GM12801 (cell line): Measurements from ENCODE around the gene NAV2.

Experiments
- CTCF ChIP-seq: IDR thresholded peaks from one replicate; pipeline ENCODE4 v1.5.1; 2011; ENCODE audit warnings: control low read depth; ENCODE audit not compliant: insufficient read length; ENCODE audit errors: extremely low read depth

The NAV2 gene

GRCh38 chr11:19905280-19905853 is 192.7 kb downstream of the NAV2 start:
- TF ChIP-seq CTCF, result no peak

DNA sequence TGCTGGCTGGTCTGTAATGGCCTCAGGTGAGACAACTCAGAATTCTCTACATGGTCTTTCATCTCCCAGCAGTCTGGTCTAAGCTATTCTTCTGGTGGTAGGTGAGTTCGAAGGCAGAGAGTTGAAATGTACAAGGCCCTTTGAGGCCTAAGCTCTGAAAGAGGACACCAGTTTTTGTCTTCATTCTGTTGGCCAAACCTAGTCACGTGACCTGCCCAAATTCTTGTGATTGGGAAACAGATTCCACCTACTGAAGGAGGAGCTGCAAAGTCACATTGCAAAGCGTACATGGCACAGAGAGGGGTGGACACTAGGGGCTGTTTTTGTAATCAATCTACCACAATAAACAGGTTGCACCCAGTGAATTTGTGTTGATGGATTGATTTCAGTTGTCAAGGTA is 193.5 kb downstream of the NAV2 start:
- no peak for TF ChIP-seq CTCF

DNA sequence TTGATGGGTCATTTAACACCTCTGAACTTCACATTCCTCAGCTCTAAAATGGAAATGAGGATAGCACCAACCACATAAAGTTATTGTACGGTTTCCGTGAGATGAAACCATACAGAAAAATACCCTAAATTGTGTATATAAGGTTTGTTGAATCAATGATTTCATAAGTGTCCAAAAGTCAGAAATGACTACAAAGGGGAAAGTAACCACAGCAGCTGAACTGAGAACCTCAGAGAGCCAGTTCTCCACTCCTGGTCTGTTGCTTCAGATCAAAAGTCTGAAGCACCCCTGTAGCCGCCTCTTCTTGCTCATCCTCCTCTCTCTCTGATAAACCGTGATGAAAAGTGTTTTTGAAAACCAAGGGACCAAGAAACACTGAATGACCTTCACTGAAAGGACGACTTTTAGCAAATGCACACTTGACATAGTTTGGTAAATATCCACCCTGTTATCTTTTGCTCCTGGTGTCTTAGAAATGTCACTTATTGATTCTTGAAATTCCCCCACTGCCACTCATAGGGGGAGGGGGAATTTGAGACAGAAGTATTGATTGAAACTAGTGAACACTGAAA is 194.5 kb downstream of the NAV2 start:
- no peak for TF ChIP-seq CTCF

DNA sequence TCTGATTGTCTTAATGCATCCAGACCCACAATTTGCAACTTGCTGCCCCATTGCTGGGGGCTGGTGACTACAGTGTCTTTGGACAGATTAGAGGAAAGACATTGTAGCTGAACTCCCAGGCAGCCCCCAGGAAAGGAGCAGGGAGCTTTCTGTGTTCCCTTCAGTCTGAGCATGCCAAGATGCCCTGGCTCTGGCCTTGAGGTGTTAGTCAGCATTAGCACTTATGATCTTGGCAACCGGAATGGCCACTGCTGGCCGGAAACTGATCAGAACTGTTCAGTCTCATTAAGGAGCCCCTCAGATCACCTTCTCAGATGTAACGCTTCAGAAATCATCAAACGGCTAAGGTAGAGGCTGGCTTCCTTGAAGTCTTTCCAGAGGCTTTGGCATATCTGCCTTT is 195.2 kb downstream of the NAV2 start:
- TF ChIP-seq CTCF, result no peak

DNA sequence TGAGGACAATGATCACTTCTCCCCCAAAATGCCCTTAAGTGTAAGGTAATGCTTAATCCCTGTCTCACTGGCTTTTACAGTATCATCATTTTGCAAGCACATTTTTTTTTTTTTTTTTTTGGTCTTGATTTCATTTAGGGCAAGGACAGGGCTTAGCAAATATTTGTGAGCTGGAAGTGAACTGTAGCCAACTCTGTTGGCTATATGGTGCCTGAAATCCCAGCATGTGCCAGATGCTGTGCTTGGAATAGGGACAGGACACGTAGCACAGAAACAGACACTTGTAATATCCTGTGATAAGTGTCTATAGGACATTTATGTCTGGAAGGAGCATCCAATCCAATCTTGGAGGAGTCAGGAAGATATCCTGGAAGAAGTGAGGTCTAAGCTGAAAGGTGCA is 198.3 kb downstream of the NAV2 start:
- TF ChIP-seq CTCF, result no peak

DNA sequence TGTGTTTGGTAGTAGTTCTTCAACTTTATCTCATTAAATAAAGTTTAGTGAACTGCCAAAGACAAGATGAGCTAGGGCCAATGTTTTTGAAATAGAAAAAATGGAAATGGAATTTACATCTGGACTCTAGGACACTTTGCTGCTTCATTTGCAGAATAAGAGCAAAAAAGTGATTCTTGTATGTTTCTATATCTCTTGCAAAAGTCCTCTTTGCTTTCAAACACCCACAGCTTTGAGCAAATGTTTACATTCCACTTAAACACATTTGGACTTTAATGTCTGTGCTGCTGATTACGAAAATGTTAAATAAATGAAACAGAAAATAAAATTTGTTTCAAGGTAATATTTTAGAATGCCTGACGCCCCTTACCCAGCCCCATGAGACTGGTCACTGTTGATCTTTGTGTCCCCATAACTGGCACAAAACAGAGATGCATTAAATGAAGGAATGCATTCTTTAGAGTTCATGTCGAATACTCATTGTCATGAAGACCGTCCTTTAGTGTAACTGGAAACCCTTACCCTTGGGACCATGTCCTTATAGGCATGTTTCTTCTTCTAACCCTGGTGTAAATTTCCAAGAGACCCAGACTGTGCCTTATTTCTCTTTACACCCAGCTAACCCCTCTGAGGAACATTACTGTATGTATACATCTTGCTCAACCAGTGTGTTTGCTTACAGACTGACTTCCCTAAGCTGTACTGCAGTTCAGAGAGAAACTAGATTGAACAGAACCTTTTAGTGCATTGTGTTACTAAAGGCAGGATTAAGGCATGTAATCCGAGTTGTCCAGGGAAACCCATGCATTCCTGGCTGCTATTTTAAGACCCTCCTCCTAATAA is 199.7 kb downstream of the NAV2 start:
- no peak for TF ChIP-seq CTCF

DNA sequence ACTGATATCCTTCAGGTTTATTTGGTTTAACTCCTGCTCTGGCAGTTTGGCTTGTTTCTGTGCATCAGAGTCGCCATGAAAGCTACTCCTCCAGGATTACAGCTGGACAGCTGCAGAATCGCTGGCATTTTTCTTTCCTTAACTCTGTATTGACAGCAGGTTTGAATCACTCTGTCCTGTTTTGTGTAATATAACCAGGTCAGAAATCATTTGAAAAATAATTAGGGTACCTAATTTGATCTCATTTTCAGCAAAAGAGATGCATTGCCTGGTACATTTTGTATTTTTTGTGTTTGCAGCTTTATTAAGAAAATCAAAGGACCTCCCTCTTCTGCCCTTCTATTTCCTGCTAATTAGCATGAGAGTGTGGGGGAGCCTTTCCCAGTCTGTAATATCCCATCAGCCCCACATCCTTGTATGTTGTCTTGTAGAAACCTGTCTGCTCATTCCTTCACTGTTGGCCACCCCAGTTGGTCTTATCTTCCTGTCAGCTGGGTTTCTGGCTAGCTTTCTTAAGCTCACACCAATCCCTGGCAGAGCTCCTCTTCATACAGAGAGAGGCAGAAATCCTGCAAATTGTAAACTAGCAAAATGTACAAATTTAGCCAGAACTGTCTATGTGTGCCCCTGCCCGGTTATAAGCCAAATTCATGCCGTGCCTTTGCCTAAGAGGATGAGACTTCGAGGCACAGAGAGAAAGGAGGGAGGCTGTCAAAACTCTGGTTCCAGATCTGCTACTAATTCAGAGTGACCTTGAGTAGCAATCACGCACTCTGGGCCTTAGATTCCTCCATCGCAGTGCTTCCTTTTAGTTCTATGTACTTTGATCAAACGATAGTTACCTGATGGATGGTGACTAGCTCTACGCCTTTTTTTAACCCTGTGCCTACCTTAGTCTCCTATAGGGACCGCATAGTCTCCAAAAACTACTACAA is 200.6 kb downstream of the NAV2 start:
- no peak for TF ChIP-seq CTCF
